H1 (cell line): ENCODE results near the gene CNPY3. TPM values are rescaled to one million over a fixed set of nuclear protein-coding genes. Genes with fewer than 3 reads are reported as not detected.

Source experiments
- CTCF ChIA-PET: fragments of 300-600 bp; sonication (Branson Sonifier 250); formaldehyde crosslinking; loops from one replicate; lab custom pipeline; 2021; ENCODE audit not compliant: partially characterized antibody; lab: Charles Lee
- POLR2A ChIA-PET: fragments of 300-600 bp; sonication (Branson Sonifier 250); formaldehyde crosslinking; loops from one replicate; lab custom pipeline; 2021; ENCODE audit warnings: inconsistent platforms; ENCODE audit not compliant: partially characterized antibody; lab: Charles Lee
- DNase-seq, 2 experiments: peaks; one replicate each; pipeline versions ENCODE4 v3.0.0 to v3.0.0-alpha.2; 2010 to 2022; ENCODE audit warnings: low spot score in 2 of 2, low read depth in 1 of 2, mixed read lengths in 1 of 2
- FAIRE-seq: peaks from 2 replicates; lab custom pipeline; 2011; peaks lifted over from hg19 to GRCh38; lab: Jason Lieb, UNC
- H2AFZ ChIP-seq: 2 replicates; pipeline ENCODE4 v1.8.1; 2012; ENCODE audit warnings: low read length, inconsistent platforms
- H2AK5ac ChIP-seq: 2 replicates; pipeline ENCODE4 v1.6.1; 2013; ENCODE audit warnings: low read depth, low read length
- H2BK120ac ChIP-seq: replicated peaks from 2 replicates; pipeline ENCODE3; 2013; ENCODE audit warnings: low read depth, low read length, inconsistent platforms
- H2BK12ac ChIP-seq: 2 replicates; pipeline ENCODE4 v1.6.1; 2013; ENCODE audit warnings: low read depth, low read length
- H2BK15ac ChIP-seq: 2 replicates; pipeline ENCODE4 v1.6.1; 2013; ENCODE audit warnings: low read length
- H2BK20ac ChIP-seq: 2 replicates; pipeline ENCODE4 v1.6.1; 2013; ENCODE audit warnings: low read length
- H2BK5ac ChIP-seq: 2 replicates; pipeline ENCODE4 v1.6.1; 2013; ENCODE audit warnings: low read depth, low read length
- H3K14ac ChIP-seq: 2 replicates; pipeline ENCODE4 v1.6.1; 2013; ENCODE audit warnings: inconsistent platforms; ENCODE audit not compliant: insufficient read length
- H3K18ac ChIP-seq: 2 replicates; pipeline ENCODE4 v1.6.1; 2013; ENCODE audit warnings: low read length; ENCODE audit errors: extremely low read depth
- H3K23ac ChIP-seq: 2 replicates; pipeline ENCODE4 v1.6.1; 2013; ENCODE audit warnings: inconsistent platforms; ENCODE audit not compliant: insufficient read length
- H3K23me2 ChIP-seq: 2 replicates; pipeline ENCODE4 v1.6.1; 2013; ENCODE audit warnings: low read depth, low read length
- H3K27ac ChIP-seq: 2 replicates; pipeline ENCODE4 v1.6.1; 2011; ENCODE audit warnings: low read depth, low read length, inconsistent platforms
- H3K27me3 ChIP-seq, 4 experiments: replicated peaks in 1 of 4; 1 replicate in 1 of 4; 2 replicates in 3 of 4; pipeline versions ENCODE4 v1.6.1 to v1.8.1; 2011 to 2013; ENCODE audit warnings: low read length in 3 of 4, mild to moderate bottlenecking in 3 of 4, inconsistent platforms in 2 of 4, mixed read lengths in 2 of 4, moderate library complexity in 1 of 4; ENCODE audit not compliant: control insufficient read depth in 3 of 4, insufficient read depth in 3 of 4; ENCODE audit errors: extremely low read depth in 1 of 4
- H3K36me3 ChIP-seq, 4 experiments: 2 replicates each; pipeline versions ENCODE4 v1.6.1 to v1.8.1; 2011 to 2013; ENCODE audit warnings: mild to moderate bottlenecking in 4 of 4, low read length in 3 of 4, moderate library complexity in 2 of 4, control low read depth in 1 of 4, inconsistent platforms in 1 of 4; ENCODE audit not compliant: insufficient read depth in 4 of 4, control insufficient read depth in 2 of 4
- H3K4ac ChIP-seq: replicated peaks from 2 replicates; pipeline ENCODE3; 2013; ENCODE audit warnings: low read length, low read depth, mixed read lengths, inconsistent platforms; ENCODE audit not compliant: insufficient read length
- H3K4me1 ChIP-seq, 4 experiments: replicated peaks in 1 of 4; 1 replicate in 1 of 4; 2 replicates in 3 of 4; pipeline versions ENCODE4 v1.6.1 to v1.8.1; 2011 to 2013; ENCODE audit warnings: low read length in 3 of 4, inconsistent platforms in 2 of 4, mixed read lengths in 1 of 4; ENCODE audit not compliant: insufficient read depth in 4 of 4, control insufficient read depth in 3 of 4
- H3K4me2 ChIP-seq, 2 experiments: 2 replicates each; pipeline versions ENCODE4 v1.6.1 to v1.8.1; 2011 to 2013; ENCODE audit warnings: low read depth in 2 of 2, low read length in 2 of 2, control low read depth in 1 of 2, inconsistent platforms in 1 of 2, mild to moderate bottlenecking in 1 of 2; ENCODE audit not compliant: insufficient read depth in 1 of 2
- H3K4me3 ChIP-seq, 4 experiments: fragments of 200-600, 300-600 bp in 1 of 4; sonication (generic), shearing (Covaris generic), sonication (Bioruptor Twin) in 1 of 4; 2 replicates each; pipeline versions ENCODE4 v1.5.1 to v1.8.1; 2011 to 2016; ENCODE audit warnings: low read length in 4 of 4, low read depth in 3 of 4, control low read depth in 2 of 4, inconsistent platforms in 2 of 4, mild to moderate bottlenecking in 2 of 4, mixed read lengths in 1 of 4, moderate library complexity in 1 of 4; ENCODE audit not compliant: insufficient read depth in 2 of 4; ENCODE audit errors: extremely low read depth in 1 of 4
- H3K56ac ChIP-seq: replicated peaks from 2 replicates; pipeline ENCODE3; 2013; ENCODE audit warnings: low read depth, mild to moderate bottlenecking, mixed read lengths, low read length, inconsistent platforms; ENCODE audit not compliant: insufficient read length
- H3K79me1 ChIP-seq: 2 replicates; pipeline ENCODE4 v1.6.1; 2013; ENCODE audit warnings: low read depth, low read length, control low read depth
- H3K79me2 ChIP-seq, 2 experiments: 2 replicates each; pipeline versions ENCODE4 v1.6.1 to v1.8.1; 2012 to 2013; ENCODE audit warnings: low read length in 2 of 2, mild to moderate bottlenecking in 2 of 2, inconsistent platforms in 1 of 2; ENCODE audit not compliant: insufficient read depth in 2 of 2, control insufficient read depth in 1 of 2
- H3K9ac ChIP-seq, 4 experiments: replicated peaks in 1 of 4; 1 replicate in 1 of 4; 2 replicates in 3 of 4; pipeline versions ENCODE4 v1.6.1 to v1.8.1; 2011 to 2013; ENCODE audit warnings: low read depth in 3 of 4, low read length in 3 of 4, control low read depth in 2 of 4, mild to moderate bottlenecking in 2 of 4, moderate library complexity in 2 of 4, inconsistent platforms in 1 of 4; ENCODE audit errors: extremely low read depth in 1 of 4
- H3K9me3 ChIP-seq, 2 experiments: 2 replicates each; pipeline versions ENCODE4 v1.6.1 to v1.8.1; 2012 to 2013; ENCODE audit warnings: mild to moderate bottlenecking in 2 of 2, moderate library complexity in 2 of 2, control low read depth in 1 of 2, inconsistent platforms in 1 of 2, low read depth in 1 of 2, low read length in 1 of 2, mixed read lengths in 1 of 2; ENCODE audit not compliant: insufficient read depth in 2 of 2
- H4K20me1 ChIP-seq, 2 experiments: replicated peaks in 1 of 2; 2 replicates each; pipeline versions ENCODE3 to v1.8.1; 2011 to 2013; ENCODE audit warnings: inconsistent platforms in 2 of 2, low read length in 2 of 2, mild to moderate bottlenecking in 1 of 2; ENCODE audit not compliant: insufficient read depth in 2 of 2, control insufficient read depth in 1 of 2
- H4K5ac ChIP-seq: 2 replicates; pipeline ENCODE4 v1.6.1; 2013; ENCODE audit warnings: low read length, low read depth, mixed read lengths, inconsistent platforms; ENCODE audit not compliant: insufficient read length
- H4K8ac ChIP-seq: 2 replicates; pipeline ENCODE4 v1.8.0; 2013; ENCODE audit warnings: mild to moderate bottlenecking, moderate library complexity, low read length, inconsistent platforms; ENCODE audit not compliant: insufficient read depth; ENCODE audit errors: extremely low read depth
- H4K91ac ChIP-seq: replicated peaks from 2 replicates; pipeline ENCODE3; 2013; ENCODE audit warnings: low read length, mixed read lengths, inconsistent platforms; ENCODE audit not compliant: insufficient read length
- CHD1 ChIP-seq: IDR thresholded peaks from 2 replicates; pipeline ENCODE4 v1.6.1; 2012; ENCODE audit warnings: low read depth, low read length, improper control_type of control experiment
- EZH2 ChIP-seq: fragments of 200-600 bp; sonication (generic); IDR thresholded peaks from 2 replicates; pipeline ENCODE4 v1.7.1; 2012; ENCODE audit warnings: low read depth, mild to moderate bottlenecking, moderate library complexity, low read length, inconsistent platforms; ENCODE audit not compliant: severe bottlenecking
- KDM1A ChIP-seq: fragments of 200-600, 300-600 bp; sonication (generic); IDR thresholded peaks from 2 replicates; pipeline ENCODE4 v1.7.1; 2016; ENCODE audit warnings: mild to moderate bottlenecking, low read length, borderline replicate concordance
- POLR2A ChIP-seq, 2 experiments: IDR thresholded peaks; 1 replicate in 1 of 2; 2 replicates in 1 of 2; pipeline ENCODE4 v1.6.1; 2011; ENCODE audit warnings: low read depth in 2 of 2, low read length in 2 of 2, mild to moderate bottlenecking in 2 of 2; ENCODE audit errors: control extremely low read depth in 1 of 2
- POU5F1 ChIP-seq: IDR thresholded peaks from 2 replicates; pipeline ENCODE4 v1.6.1; 2011; ENCODE audit warnings: low read depth, mild to moderate bottlenecking, low read length, moderate library complexity
- RNF2 ChIP-seq: fragments of 200-900, 300-1000 bp; sonication (generic); IDR thresholded peaks from 2 replicates; pipeline ENCODE4 v1.7.1; 2016; ENCODE audit warnings: borderline replicate concordance, low read depth, mild to moderate bottlenecking, antibody characterized with exemption, low read length; ENCODE audit not compliant: poor library complexity, severe bottlenecking; ENCODE audit errors: missing control alignments
- TAF1 ChIP-seq: IDR thresholded peaks from 2 replicates; pipeline ENCODE4 v1.6.1; 2011; ENCODE audit warnings: mild to moderate bottlenecking, low read depth, low read length
- TEAD4 ChIP-seq: IDR thresholded peaks from 2 replicates; pipeline ENCODE4 v1.6.1; 2012; ENCODE audit warnings: low read depth, low read length, inconsistent platforms, mixed read lengths
- ZNF274 ChIP-seq: IDR thresholded peaks from 2 replicates; pipeline ENCODE4 v1.7.0; 2012; ENCODE audit warnings: low read length, borderline replicate concordance; ENCODE audit errors: extremely low read depth
- WGBS, 2 experiments: shearing (Covaris generic) in 1 of 2; methylation state at CpG; one replicate each; pipeline versions ENCODE4 v1.1.6 to v1.1.7; 2013 to 2015; ENCODE audit warnings: low lambda C conversion rate in 2 of 2, mixed read lengths in 2 of 2, inconsistent platforms in 1 of 2, low coverage in 1 of 2, missing lambda C conversion rate in 1 of 2; ENCODE audit not compliant: insufficient replicate concordance in 2 of 2, insufficient coverage in 1 of 2, insufficient read length in 1 of 2; ENCODE audit errors: extremely low coverage in 1 of 2, missing lambda C conversion rate in 1 of 2; 5-methylcytosine and 5-hydroxymethylcytosine counted together
- polyA plus RNA-seq, 7 experiments: library from polyadenylated mRNA; depleted of rRNA in 3 of 7; stranded (reverse) in 5 of 7; unstranded in 2 of 7; fragments of >200 nt in 5 of 7; fragments of 200-250 nt in 2 of 7; gene quantifications; 1 replicate in 5 of 7; 2 replicates in 1 of 7; 4 replicates in 1 of 7; pipeline versions ENCODE4 v1.2.1 to v1.2.3, GENCODE V29; 2011 to 2013; ENCODE audit warnings: missing spikeins in 2 of 7, mixed read lengths in 2 of 7
- total RNA-seq: library from RNA; stranded (reverse); fragmentation: NEBNext Ultra II Directional; extraction: Animal tissue kit (Norgen Biotek cat#: 25700); gene quantifications from 2 replicates; pipeline ENCODE4 v1.2.1, GENCODE V29; 2021
- TF ChIP-seq, protein P1 (sequence below): IDR thresholded peaks from 2 replicates; pipeline ENCODE4 v1.6.1; 2011; ENCODE audit warnings: low read length, improper control_type of control experiment

Gene CNPY3
- total and polyA plus RNA-seq, 2 of the 8 experiments (the other 6 are each of a cell fraction or from before 2014, with no cell fraction given), result 49.6 to 64.5 TPM

DNA sequence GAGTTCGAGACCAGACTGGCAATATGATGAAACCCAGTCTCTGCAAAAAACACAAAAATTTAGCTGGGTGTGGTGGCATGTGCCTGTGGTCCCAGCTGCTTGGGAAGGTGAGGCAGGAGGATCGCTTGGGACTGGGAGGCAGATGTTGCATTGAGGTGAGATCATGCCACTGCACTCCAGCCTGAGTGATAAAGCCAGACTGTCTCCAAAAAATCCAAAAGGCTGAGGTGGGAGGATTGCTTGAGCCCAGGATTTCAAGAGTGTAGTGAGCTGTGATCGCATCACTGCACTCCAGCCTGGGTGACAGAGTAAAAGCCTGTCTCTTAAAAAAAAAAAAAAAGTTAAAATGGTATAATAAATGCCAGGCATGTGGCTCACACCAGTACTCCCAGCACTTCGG is 14.7 kb upstream of the CNPY3 start:
- Histone ChIP-seq H3K4me2 (no peak overlapping the region), H2BK5ac (no peak overlapping the region), H3K4me3 (no peak overlapping the region), H4K20me1 (no peaks in the 10 kb centered on the region), H3K27me3 (no peaks in the 10 kb centered on the region), H3K4me1 (0 out of 7 replicates have a peak, but pooled peaks cover 0 to 1% (median 0%) of the 10 kb centered on the region in 4 experiments), H2BK20ac (no peak overlapping the region), H2AFZ (no peak overlapping the region), H3K27ac (no peak overlapping the region), H2AK5ac (no peak overlapping the region), H3K14ac (no peak overlapping the region), H3K79me2 (no peaks in the 10 kb centered on the region), H3K79me1 (no peaks in the 10 kb centered on the region), H2BK120ac (no peak overlapping the region), H2BK15ac (no peak overlapping the region), H3K23me2 (peaks cover 2% of the 10 kb centered on the region; the same call in 1 of the 2 replicates), H3K9ac (no peak overlapping the region), H3K36me3 (no peaks in the 10 kb centered on the region), H2BK12ac (no peak overlapping the region), H3K23ac (no peak overlapping the region), H4K8ac (no peak overlapping the region), H4K91ac (no peak overlapping the region), H3K56ac (no peak overlapping the region), H3K9me3 (no peaks in the 10 kb centered on the region), H3K18ac (no peak overlapping the region), H4K5ac (no peak overlapping the region), H3K4ac (no peak overlapping the region)
- no peak for DNase-seq
- ChIA-PET POLR2A (interaction anchor here (0.6 to 7.4 kb wide), 5 partner anchors 13 to 778 kb away, joined by 3 to 81 read pairs (median 3); partner anchors contain the start of genes CNPY3, PPP2R5D and RRP36), CTCF (interaction anchor here (0.6 to 4.5 kb wide), 10 partner anchors 10 to 736 kb away, joined by 3 to 18 read pairs (median 3); partner anchors contain the start of genes CNPY3 and GNMT)
- WGBS, 2 experiments, result 88% methylated on average over 4 of the region's 4 CpGs; no CpG with 5 or more reads in 1 of the 2 experiments
- no peak for TF ChIP-seq TEAD4
- TF ChIP-seq RNF2, result no peak
- TF ChIP-seq ZNF274, result no peak
- TF ChIP-seq, protein P1, sequence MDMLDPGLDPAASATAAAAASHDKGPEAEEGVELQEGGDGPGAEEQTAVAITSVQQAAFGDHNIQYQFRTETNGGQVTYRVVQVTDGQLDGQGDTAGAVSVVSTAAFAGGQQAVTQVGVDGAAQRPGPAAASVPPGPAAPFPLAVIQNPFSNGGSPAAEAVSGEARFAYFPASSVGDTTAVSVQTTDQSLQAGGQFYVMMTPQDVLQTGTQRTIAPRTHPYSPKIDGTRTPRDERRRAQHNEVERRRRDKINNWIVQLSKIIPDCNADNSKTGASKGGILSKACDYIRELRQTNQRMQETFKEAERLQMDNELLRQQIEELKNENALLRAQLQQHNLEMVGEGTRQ, result no peak
- no peak for TF ChIP-seq TAF1
- TF ChIP-seq EZH2, result no peak
- TF ChIP-seq POLR2A (IDR thresholded peaks at IDR 0.05; ENCODE audit: control extremely low read depth in 1 of 2, low read depth in 2 of 2, low read length in 2 of 2), result no peak
- TF ChIP-seq KDM1A, result no peak
- no peak for TF ChIP-seq CHD1
- TF ChIP-seq POU5F1, result no peak
- FAIRE-seq, result no peak
